Lung (tissue), 12 donors: ENCODE measurements around the gene NKAIN2. TPM values are rescaled to one million over a fixed set of nuclear protein-coding genes. Genes with fewer than 3 reads are reported as not detected.

Experiments used
- ATAC-seq: fragments of 200-7000 bp; cut with Tn5 transposase; one replicate; pipeline ENCODE4 v1.9.1; 2020; ENCODE audit warnings: moderate number of reproducible peaks; ENCODE audit not compliant: insufficient read depth, low FRiP score
- DNase-seq, 3 donors: peaks; one replicate each; pipeline ENCODE4 v3.0.0-alpha.2; 2013 to 2017
- H3K27ac ChIP-seq, 2 donors: one replicate each; pipeline ENCODE4 v1.5.1; 2013; ENCODE audit warnings: mild to moderate bottlenecking in 2 of 2, moderate library complexity in 2 of 2, control low read depth in 1 of 2, inconsistent platforms in 1 of 2, low read depth in 1 of 2, low read length in 1 of 2
- H3K27me3 ChIP-seq, 3 donors: one replicate each; pipeline ENCODE4 v1.5.1; 2013; ENCODE audit warnings: low read length in 2 of 3; ENCODE audit not compliant: control insufficient read depth in 3 of 3, insufficient read depth in 3 of 3
- H3K36me3 ChIP-seq, 4 donors: one replicate each; pipeline ENCODE4 v1.5.1; 2013; ENCODE audit warnings: low read length in 4 of 4, mild to moderate bottlenecking in 1 of 4, moderate library complexity in 1 of 4; ENCODE audit not compliant: control insufficient read depth in 4 of 4, insufficient read depth in 4 of 4
- H3K4me1 ChIP-seq, 5 donors: one replicate each; pipeline ENCODE4 v1.5.1; 2013; ENCODE audit warnings: low read length in 5 of 5, mild to moderate bottlenecking in 2 of 5, moderate library complexity in 1 of 5; ENCODE audit not compliant: control insufficient read depth in 5 of 5, insufficient read depth in 5 of 5
- H3K4me3 ChIP-seq: one replicate; pipeline ENCODE4 v1.5.1; 2013; ENCODE audit warnings: mild to moderate bottlenecking, control low read depth, moderate library complexity
- H3K9ac ChIP-seq, 2 donors: one replicate each; pipeline ENCODE4 v1.5.1; 2013; ENCODE audit warnings: low read length in 2 of 2, control low read depth in 1 of 2; ENCODE audit not compliant: insufficient read depth in 1 of 2
- H3K9me3 ChIP-seq, 4 donors: one replicate each; pipeline ENCODE4 v1.5.1; 2013; ENCODE audit warnings: low read length in 3 of 4, mild to moderate bottlenecking in 1 of 4, moderate library complexity in 1 of 4; ENCODE audit not compliant: control insufficient read depth in 4 of 4, insufficient read depth in 3 of 4
- WGBS, 2 donors: extraction: QIAGEN DNeasy Blood & Tissue Kit; methylation state at CpG; one replicate each; pipeline ENCODE4 v1.1.7; 2013; 5-methylcytosine and 5-hydroxymethylcytosine counted together
- polyA plus RNA-seq, 2 donors: library from polyadenylated mRNA; stranded (reverse); fragments of 200-250 nt; gene quantifications; one replicate each; pipeline ENCODE4 v1.2.1, GENCODE V29; 2013
- total RNA-seq, 2 donors: library from RNA; depleted of rRNA in 1 of 2; stranded (reverse); fragments of >200 nt in 1 of 2; gene quantifications; one replicate each; pipeline ENCODE4 v1.2.1, GENCODE V29; 2014 to 2021
- TF ChIP-seq, protein P1 (sequence below): IDR thresholded peaks from 2 replicates; pipeline ENCODE4 v1.5.1; 2012; ENCODE audit warnings: mild to moderate bottlenecking; ENCODE audit errors: control extremely low read depth, extremely low read depth
- donor health status: control.
- donor health status: control.
- donor health status: Bipolar disorder and iron deficiency.
- donor health status: healthy.
- donor health status: DM: yes; HTN: yes; CAD: no.

Gene NKAIN2
- total and polyA plus RNA-seq, 4 donors: 0.01 to 4.4 TPM; not detected in 2

DNA sequence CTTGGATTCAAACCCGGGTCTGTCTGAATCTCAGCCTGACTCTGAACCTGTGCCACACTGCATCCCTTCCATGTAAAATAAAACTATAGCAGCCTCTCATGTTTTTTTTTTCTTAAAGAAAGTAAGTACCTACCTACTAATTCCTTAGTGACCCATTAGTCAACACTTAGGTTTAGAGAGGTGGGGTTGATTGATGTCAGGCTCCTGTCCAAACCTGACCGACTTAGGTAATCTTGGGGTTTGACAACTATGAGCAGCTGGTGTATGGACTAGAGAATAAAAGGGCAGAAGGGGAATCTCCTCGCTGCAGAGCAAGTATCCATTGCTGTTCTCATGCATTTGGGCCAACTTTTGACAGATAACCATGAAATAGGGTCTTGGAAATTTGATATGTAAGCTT, 6.5 kb downstream of the NKAIN2 start:
- Histone ChIP-seq H3K27me3 (no peaks in the 10 kb centered on the region), H3K36me3 (no peaks in the 10 kb centered on the region), H3K27ac (no peak overlapping the region), H3K9me3 (no peaks in the 10 kb centered on the region), H3K4me1 (peaks cover 0 to 3% (median 3%) of the 10 kb centered on the region in 5 donors), H3K4me3 (no peak overlapping the region), H3K9ac (no peak overlapping the region)
- TF ChIP-seq, protein P1, sequence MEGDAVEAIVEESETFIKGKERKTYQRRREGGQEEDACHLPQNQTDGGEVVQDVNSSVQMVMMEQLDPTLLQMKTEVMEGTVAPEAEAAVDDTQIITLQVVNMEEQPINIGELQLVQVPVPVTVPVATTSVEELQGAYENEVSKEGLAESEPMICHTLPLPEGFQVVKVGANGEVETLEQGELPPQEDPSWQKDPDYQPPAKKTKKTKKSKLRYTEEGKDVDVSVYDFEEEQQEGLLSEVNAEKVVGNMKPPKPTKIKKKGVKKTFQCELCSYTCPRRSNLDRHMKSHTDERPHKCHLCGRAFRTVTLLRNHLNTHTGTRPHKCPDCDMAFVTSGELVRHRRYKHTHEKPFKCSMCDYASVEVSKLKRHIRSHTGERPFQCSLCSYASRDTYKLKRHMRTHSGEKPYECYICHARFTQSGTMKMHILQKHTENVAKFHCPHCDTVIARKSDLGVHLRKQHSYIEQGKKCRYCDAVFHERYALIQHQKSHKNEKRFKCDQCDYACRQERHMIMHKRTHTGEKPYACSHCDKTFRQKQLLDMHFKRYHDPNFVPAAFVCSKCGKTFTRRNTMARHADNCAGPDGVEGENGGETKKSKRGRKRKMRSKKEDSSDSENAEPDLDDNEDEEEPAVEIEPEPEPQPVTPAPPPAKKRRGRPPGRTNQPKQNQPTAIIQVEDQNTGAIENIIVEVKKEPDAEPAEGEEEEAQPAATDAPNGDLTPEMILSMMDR: no peak
- WGBS, 2 donors: 75 to 79% methylated on average over 3 of the region's 3 CpGs
- no peak for ATAC-seq
- no peak for DNase-seq

DNA sequence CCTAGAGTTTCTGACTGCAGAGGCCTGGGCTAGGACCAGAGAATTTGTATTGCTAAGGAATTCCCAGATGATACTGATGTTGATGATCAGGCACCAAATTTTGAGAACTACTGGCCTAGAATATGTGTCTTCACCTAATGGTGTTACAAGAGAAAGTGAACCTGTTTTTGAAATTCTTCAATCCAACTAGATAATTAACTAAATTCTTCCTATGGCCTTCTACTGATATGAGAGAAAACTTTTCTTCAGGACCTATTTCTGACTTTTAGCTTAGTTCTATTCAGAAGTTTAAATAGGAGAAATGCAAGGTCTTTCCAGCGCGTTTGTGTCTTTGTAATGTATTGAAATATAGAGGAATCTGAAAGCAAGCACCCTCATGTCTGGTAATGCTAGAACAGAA, 7.3 kb downstream of the NKAIN2 start:
- DNase-seq (no peak), ATAC-seq (no peak)
- Histone ChIP-seq H3K4me1 (peaks cover 0 to 2% (median 0%) of the 10 kb centered on the region in 5 donors), H3K9me3 (no peaks in the 10 kb centered on the region), H3K4me3 (no peak overlapping the region), H3K9ac (no peak overlapping the region), H3K27ac (no peak overlapping the region), H3K36me3 (no peaks in the 10 kb centered on the region), H3K27me3 (no peaks in the 10 kb centered on the region)
- TF ChIP-seq, protein P1: no peak
- WGBS, 2 donors: 71 to 83% methylated on average over 2 of the region's 2 CpGs

GRCh38 chr6:123811378-123811777, 7.7 kb downstream of the NKAIN2 start:
- Histone ChIP-seq H3K4me1 (no peaks in the 10 kb centered on the region), H3K27me3 (no peaks in the 10 kb centered on the region), H3K27ac (no peak overlapping the region), H3K9me3 (no peaks in the 10 kb centered on the region), H3K36me3 (no peaks in the 10 kb centered on the region), H3K4me3 (no peak overlapping the region), H3K9ac (no peak overlapping the region)
- 34 to 55% methylated on average over 1 of the region's 1 CpG for WGBS, 2 donors
- TF ChIP-seq, protein P1: no peak
- DNase-seq (no peak), ATAC-seq (no peak)

GRCh38 chr6:123812621-123813020, 9.0 kb downstream of the NKAIN2 start:
- TF ChIP-seq, protein P1: no peak
- H3K27ac ChIP-seq: no peak overlapping the region
- H3K4me3 ChIP-seq: no peak overlapping the region
- no peak for DNase-seq
- WGBS, 2 donors: 71% methylated on average over 2 of the region's 2 CpGs
- H3K9ac ChIP-seq: no peak overlapping the region
- no peak for ATAC-seq
- H3K36me3 ChIP-seq: no peaks in the 10 kb centered on the region
- H3K4me1 ChIP-seq: no peaks in the 10 kb centered on the region
- no peaks in the 10 kb centered on the region for H3K27me3 ChIP-seq
- H3K9me3 ChIP-seq: no peaks in the 10 kb centered on the region
